Measurements from ENCODE around the gene ARHGEF19. TPM values are rescaled to one million over a fixed set of nuclear protein-coding genes. Genes with fewer than 3 reads are reported as not detected.
"Not testable (repeated sequence)": the region's sequence is repeated elsewhere in the genome, so short reads cannot be mapped to it uniquely, and the experiment has no call there.

ARHGEF19 gene
- total and polyA plus RNA-seq, 3 experiments from 2014 or later, result 6.8 to 12.7 (median 7.8) TPM

DNA sequence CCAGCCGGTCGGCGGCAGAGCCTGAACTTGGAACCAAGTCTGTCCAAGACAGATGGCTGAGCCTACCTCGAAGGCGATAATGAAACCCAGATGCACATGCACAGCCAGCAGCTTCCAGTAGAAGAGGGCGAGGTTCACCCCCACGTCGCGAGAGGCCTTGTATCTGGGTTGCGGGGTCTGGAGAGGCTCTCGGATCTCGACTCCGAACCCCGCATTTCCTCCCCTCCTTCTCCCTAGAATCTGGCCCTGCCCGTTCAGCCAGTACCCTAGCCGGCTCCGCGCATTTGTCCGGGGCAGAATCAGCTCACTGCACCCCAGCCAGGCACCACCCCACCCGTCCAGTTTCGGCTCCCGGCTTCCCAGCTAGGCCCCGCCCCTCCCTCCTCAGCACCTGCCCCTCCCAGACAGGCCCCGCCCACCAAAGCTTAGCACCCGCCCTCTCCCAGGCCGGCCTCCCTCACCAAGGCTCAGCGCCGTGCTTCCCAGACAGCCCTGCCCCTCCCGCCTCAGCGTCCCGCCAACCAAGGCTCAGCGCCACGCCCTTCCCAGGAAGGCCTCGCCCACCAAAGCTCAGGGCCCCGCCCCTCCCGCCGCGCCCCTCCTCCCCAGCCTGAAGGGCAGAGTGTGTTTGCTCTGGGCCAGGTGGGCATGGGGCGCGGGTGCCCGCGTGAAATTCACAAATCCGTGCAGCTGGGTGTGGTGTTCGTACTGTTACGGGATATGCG is 4.8 kb upstream of the ARHGEF19 start:
- H3K27me3 Mint-ChIP-seq, result peaks cover 1 to 3% of the 10 kb centered on the region in 2 donors
- no peaks in the 10 kb centered on the region for H3K27me3 ChIP-seq (ENCODE audit: insufficient read depth, low read length, poor library complexity, severe bottlenecking)
- H3K4me1 ChIP-seq (ENCODE audit: insufficient read depth, low read length), result peaks cover 15% of the 10 kb centered on the region
- POLR2A ChIA-PET, result interaction anchor here (0.7 to 2.8 kb wide), 3 partner anchors 9 to 20 kb away, joined by 3 to 26 read pairs (median 5); partner anchors contain the start of gene CPLANE2
- H3K27ac Mint-ChIP-seq, result peak overlapping the region in 7 of 8 donors; percentile 29 to 90 (median 78)
- DNase-seq, result peak; percentile 89 to 94 (median 93)
- no peaks in the 10 kb centered on the region for H3K9me3 Mint-ChIP-seq
- CTCF ChIA-PET, result interaction anchor here (1.1 to 2.3 kb wide), 7 partner anchors 11 to 146 kb away, joined by 3 to 8 read pairs (median 4); no protein-coding TSS in a partner anchor
- H3K36me3 ChIP-seq (ENCODE audit: insufficient read depth, low read length), result no peaks in the 10 kb centered on the region
- H3K9me3 ChIP-seq (ENCODE audit: low read length), result no peaks in the 10 kb centered on the region
- H3K36me3 Mint-ChIP-seq, result no peaks in the 10 kb centered on the region
- peaks cover 21 to 33% (median 21%) of the 10 kb centered on the region in 3 donors for H3K4me1 Mint-ChIP-seq
- peak overlapping the region; percentile 84 to 93 (median 88) for H3K4me3 Mint-ChIP-seq
- H3K4me3 ChIP-seq (ENCODE audit: low read length), result peak overlapping the region; percentile 79
- H3K27ac ChIP-seq (ENCODE audit: low read depth, low read length), result peak overlapping the region; percentile 70

DNA sequence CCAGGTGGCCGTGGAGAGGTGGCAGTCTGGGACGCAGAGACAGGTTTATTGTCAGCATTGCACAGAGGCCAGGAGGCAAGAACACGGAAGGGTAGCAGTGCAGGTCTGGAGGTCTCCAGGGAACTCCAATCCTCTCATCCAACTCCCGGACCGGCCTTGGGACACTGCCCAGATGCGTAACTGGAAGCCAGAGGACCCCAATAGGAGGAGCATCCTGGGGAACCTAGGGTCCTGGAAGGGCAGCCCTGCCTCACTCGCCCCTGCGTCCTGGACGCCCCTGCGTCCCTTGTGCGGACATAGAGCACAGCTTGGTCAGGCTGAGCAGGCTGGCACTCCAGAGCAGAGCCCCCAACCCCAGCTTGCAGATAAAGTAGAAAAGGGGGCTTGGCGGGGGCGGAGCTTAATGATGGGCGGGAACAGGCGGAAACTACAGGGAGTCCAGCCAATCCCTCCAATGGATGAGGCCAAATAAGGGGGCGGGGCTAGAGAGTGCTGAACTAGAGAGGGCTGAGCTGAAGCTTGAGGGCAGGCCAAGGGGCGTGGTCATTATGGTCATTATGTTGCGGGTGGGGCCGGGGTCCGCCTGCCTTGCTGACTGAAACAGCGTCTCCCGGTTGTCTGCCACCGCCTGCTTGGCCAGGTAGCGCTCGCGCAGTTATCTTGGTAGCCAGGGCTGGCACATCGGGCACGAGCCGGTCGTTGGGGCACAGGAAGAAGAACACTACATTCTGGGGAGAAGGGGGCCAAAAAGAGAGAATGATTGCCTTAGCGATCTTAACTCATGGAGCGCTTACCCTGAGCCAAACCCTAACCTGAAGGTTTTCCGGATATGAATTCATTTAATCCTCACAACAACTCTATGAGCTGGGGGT is 3.7 kb upstream of the ARHGEF19 start:
- H3K36me3 ChIP-seq (ENCODE audit: insufficient read depth, low read length), result no peaks in the 10 kb centered on the region
- no peaks in the 10 kb centered on the region for H3K36me3 Mint-ChIP-seq
- peak overlapping the region; percentile 84 to 93 (median 88) for H3K4me3 Mint-ChIP-seq
- peak overlapping the region; percentile 70 for H3K27ac ChIP-seq (ENCODE audit: low read depth, low read length)
- H3K27me3 ChIP-seq (ENCODE audit: insufficient read depth, low read length, poor library complexity, severe bottlenecking), result no peaks in the 10 kb centered on the region
- H3K9me3 ChIP-seq (ENCODE audit: low read length), result no peaks in the 10 kb centered on the region
- peak overlapping the region; percentile 79 for H3K4me3 ChIP-seq (ENCODE audit: low read length)
- ChIA-PET CTCF (interaction anchor here (1.0 to 2.3 kb wide), 5 partner anchors 9 to 137 kb away, joined by 3 to 8 read pairs (median 4); no protein-coding TSS in a partner anchor), POLR2A (interaction anchor here (2.8 kb wide), 1 partner anchor 9 kb away, joined by 26 read pairs; no protein-coding TSS in a partner anchor)
- peaks cover 15% of the 10 kb centered on the region for H3K4me1 ChIP-seq (ENCODE audit: insufficient read depth, low read length)
- peaks cover 21 to 33% (median 21%) of the 10 kb centered on the region in 3 donors for H3K4me1 Mint-ChIP-seq
- no peaks in the 10 kb centered on the region for H3K9me3 Mint-ChIP-seq
- H3K27me3 Mint-ChIP-seq, result peaks cover 0 to 1% of the 10 kb centered on the region in 2 donors
- peak; percentile 33 to 69 (median 50) for DNase-seq
- H3K27ac Mint-ChIP-seq, result peak overlapping the region; percentile 15 to 90 (median 76)

- not testable (repeated sequence) for H3K27me3 ChIP-seq (ENCODE audit: insufficient read depth, low read length, poor library complexity, severe bottlenecking); H3K36me3 ChIP-seq (ENCODE audit: insufficient read depth, low read length); DNase-seq; H3K27ac Mint-ChIP-seq; H3K27me3 Mint-ChIP-seq; H3K4me3 ChIP-seq (ENCODE audit: low read length); H3K27ac ChIP-seq (ENCODE audit: low read depth, low read length); H3K9me3 ChIP-seq (ENCODE audit: low read length); H3K36me3 Mint-ChIP-seq; H3K9me3 Mint-ChIP-seq
- CTCF ChIA-PET, result interaction anchor here (1.0 kb wide), 1 partner anchor 22 kb away, joined by 4 read pairs; no protein-coding TSS in a partner anchor
- Mint-ChIP-seq H3K4me3 (peak overlapping the region in 1 of 7 donors; percentile 27), H3K4me1 (peaks cover 21 to 33% (median 21%) of the 10 kb centered on the region in 3 donors)
- POLR2A ChIA-PET, result interaction anchor here (2.8 kb wide), 1 partner anchor 8 kb away, joined by 26 read pairs; no protein-coding TSS in a partner anchor
- H3K4me1 ChIP-seq (ENCODE audit: insufficient read depth, low read length), result peaks cover 15% of the 10 kb centered on the region
These were observed 2.8 kb upstream of the ARHGEF19 start for GRCh38 chr1:16215240-16215639.

DNA sequence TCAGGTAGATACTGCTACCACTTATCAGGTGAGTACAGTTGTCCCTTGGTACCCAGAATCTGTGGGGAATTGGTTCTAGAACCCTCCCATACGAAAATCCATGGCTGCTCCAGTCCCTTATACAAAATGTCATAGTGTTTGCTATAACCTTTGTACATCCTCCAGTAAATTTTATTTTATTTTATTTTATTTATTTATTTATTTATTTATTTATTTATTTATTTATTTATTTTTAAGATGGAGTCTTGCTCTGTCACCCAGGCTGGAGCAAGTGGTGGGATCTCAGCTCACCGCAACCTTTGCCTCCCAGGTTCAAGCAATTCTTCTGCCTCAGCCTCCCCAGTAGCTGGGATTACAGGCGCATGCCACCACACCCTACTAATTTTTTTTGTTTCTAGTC is 1.1 kb upstream of the ARHGEF19 start:
- H3K36me3 Mint-ChIP-seq; DNase-seq; H3K36me3 ChIP-seq (ENCODE audit: insufficient read depth, low read length); H3K27me3 Mint-ChIP-seq; H3K27ac Mint-ChIP-seq; H3K4me3 ChIP-seq (ENCODE audit: low read length); CTCF ChIA-PET; H3K9me3 ChIP-seq (ENCODE audit: low read length); H3K27me3 ChIP-seq (ENCODE audit: insufficient read depth, low read length, poor library complexity, severe bottlenecking); H3K9me3 Mint-ChIP-seq; H3K27ac ChIP-seq (ENCODE audit: low read depth, low read length); POLR2A ChIA-PET: not testable (repeated sequence)
- peaks cover 15% of the 10 kb centered on the region for H3K4me1 ChIP-seq (ENCODE audit: insufficient read depth, low read length)
- Mint-ChIP-seq H3K4me1 (peaks cover 15 to 29% (median 19%) of the 10 kb centered on the region in 3 donors), H3K4me3 (peak overlapping the region in 1 of 7 donors; percentile 2)

DNA sequence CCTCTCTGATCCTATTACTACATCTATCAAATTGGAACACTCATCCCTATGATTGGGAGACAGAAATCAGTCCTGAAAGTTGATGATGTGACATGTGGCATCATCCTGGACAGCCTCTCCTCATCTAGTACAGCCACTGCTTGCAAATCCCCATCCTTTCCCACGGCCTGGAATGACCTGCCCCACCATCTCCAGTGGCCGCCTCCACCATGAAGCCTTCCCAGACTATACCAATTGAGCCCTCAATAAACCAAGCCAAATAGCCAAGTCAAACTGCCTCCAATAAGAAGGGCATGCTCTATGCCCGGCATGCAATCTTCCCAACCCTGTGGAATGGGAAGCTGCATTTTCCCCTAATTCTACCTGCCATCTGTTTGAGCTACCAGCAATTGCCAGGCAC is 561 bp upstream of the ARHGEF19 start:
- no peaks in the 10 kb centered on the region for H3K9me3 Mint-ChIP-seq
- POLR2A ChIA-PET, result no interaction called here
- Histone ChIP-seq H3K9me3 (ENCODE audit: low read length) (no peaks in the 10 kb centered on the region), H3K4me3 (ENCODE audit: low read length) (no peak overlapping the region), H3K27ac (ENCODE audit: low read depth, low read length) (no peak overlapping the region), H3K4me1 (ENCODE audit: insufficient read depth, low read length) (peaks cover 15% of the 10 kb centered on the region), H3K36me3 (ENCODE audit: insufficient read depth, low read length) (no peaks in the 10 kb centered on the region), H3K27me3 (ENCODE audit: insufficient read depth, low read length, poor library complexity, severe bottlenecking) (no peaks in the 10 kb centered on the region)
- peak overlapping the region in 1 of 7 donors; percentile 2 for H3K4me3 Mint-ChIP-seq
- CTCF ChIA-PET, result no interaction called here
- no peak for DNase-seq
- peaks cover 15 to 25% (median 17%) of the 10 kb centered on the region in 3 donors for H3K4me1 Mint-ChIP-seq
- no peak overlapping the region for H3K27ac Mint-ChIP-seq
- no peaks in the 10 kb centered on the region for H3K36me3 Mint-ChIP-seq
- peaks cover 0 to 2% of the 10 kb centered on the region in 2 donors for H3K27me3 Mint-ChIP-seq

GRCh38 chr1:16211824-16212223 is 628 bp downstream of the ARHGEF19 start:
- Histone ChIP-seq H3K9me3 (ENCODE audit: low read length) (no peaks in the 10 kb centered on the region), H3K27ac (ENCODE audit: low read depth, low read length) (no peak overlapping the region), H3K4me1 (ENCODE audit: insufficient read depth, low read length) (peaks cover 18% of the 10 kb centered on the region), H3K4me3 (ENCODE audit: low read length) (no peak overlapping the region), H3K36me3 (ENCODE audit: insufficient read depth, low read length) (no peaks in the 10 kb centered on the region), H3K27me3 (ENCODE audit: insufficient read depth, low read length, poor library complexity, severe bottlenecking) (no peaks in the 10 kb centered on the region)
- CTCF ChIA-PET, result no interaction called here
- peaks cover 14 to 18% (median 17%) of the 10 kb centered on the region in 3 donors for H3K4me1 Mint-ChIP-seq
- H3K27me3 Mint-ChIP-seq, result peaks cover 0 to 2% of the 10 kb centered on the region in 2 donors
- no peak overlapping the region for H3K4me3 Mint-ChIP-seq
- POLR2A ChIA-PET, result no interaction called here
- H3K36me3 Mint-ChIP-seq, result no peaks in the 10 kb centered on the region
- no peak for DNase-seq
- no peaks in the 10 kb centered on the region for H3K9me3 Mint-ChIP-seq
- no peak overlapping the region for H3K27ac Mint-ChIP-seq

- ChIA-PET POLR2A (no interaction called here), CTCF (no interaction called here)
These were observed 1.9 kb downstream of the ARHGEF19 start for GRCh38 chr1:16210581-16210980.

More at GRCh38 chr1:16210581-16210980, 1.9 kb downstream of the ARHGEF19 start:
- H3K27me3 Mint-ChIP-seq, result peaks cover 0 to 2% of the 10 kb centered on the region in 2 donors
- peak overlapping the region in 2 of 8 donors; percentile 6 to 23 for H3K27ac Mint-ChIP-seq
- H3K4me1 ChIP-seq (ENCODE audit: insufficient read depth, low read length), result peaks cover 13% of the 10 kb centered on the region
- H3K36me3 ChIP-seq (ENCODE audit: insufficient read depth, low read length), result no peaks in the 10 kb centered on the region
- H3K27ac ChIP-seq (ENCODE audit: low read depth, low read length), result no peak overlapping the region
- peaks cover 5 to 13% (median 7%) of the 10 kb centered on the region in 3 donors for H3K4me1 Mint-ChIP-seq
- DNase-seq, result no peak
- peak overlapping the region in 1 of 7 donors; percentile 22 for H3K4me3 Mint-ChIP-seq
- H3K4me3 ChIP-seq (ENCODE audit: low read length), result no peak overlapping the region
- no peaks in the 10 kb centered on the region for H3K9me3 ChIP-seq (ENCODE audit: low read length)
- no peaks in the 10 kb centered on the region for H3K27me3 ChIP-seq (ENCODE audit: insufficient read depth, low read length, poor library complexity, severe bottlenecking)
- peaks cover 0 to 2% (median 0%) of the 10 kb centered on the region in 3 donors for H3K36me3 Mint-ChIP-seq
- no peaks in the 10 kb centered on the region for H3K9me3 Mint-ChIP-seq

Measured in CD8-positive, alpha-beta memory T cell (primary cell).